Endometrial microvascular endothelial cells (primary cell): ENCODE results near the gene ECI2. TPM values are rescaled to one million over a fixed set of nuclear protein-coding genes. Genes with fewer than 3 reads are reported as not detected.

ENCODE experiments used
- in situ Hi-C: cut with HindIII; loops from 2 replicates; pipeline ENCODE4 v1.10.0; 2017; ENCODE audit warnings: low sequenced_read_pairs, low pct_unique_long_range_greater_than_20kb; ENCODE audit errors: inconsistent ontology term
- total RNA-seq: library from RNA; depleted of rRNA; stranded (reverse); fragments of >200 nt; gene quantifications from one replicate; pipeline ENCODE4 v1.2.3, GENCODE V29; 2015; ENCODE audit errors: inconsistent ontology term

ECI2 gene
- total RNA-seq, result 256 TPM

GRCh38 chr6:4134841-4135664 is at the start of gene ECI2:
TSS of gene ECI2 (minus strand) at chr6:4135575. CDS start at chr6:4135560, 15 bp downstream.
- in situ Hi-C loops, result no loop called here

GRCh38 chr6:4180652-4181255 is 45.4 kb upstream of the ECI2 start:
- in situ Hi-C loops, result no loop called here

GRCh38 chr6:4179960-4180651 is 44.7 kb upstream of the ECI2 start:
- in situ Hi-C loops, result no loop called here

- in situ Hi-C loops, result no loop called here
Observed at GRCh38 chr6:4178737-4179333, 43.5 kb upstream of the ECI2 start.

- in situ Hi-C loops, result no loop called here
Observed at GRCh38 chr6:4176907-4177306, 41.5 kb upstream of the ECI2 start.

GRCh38 chr6:4174042-4174441 is 38.7 kb upstream of the ECI2 start:
- in situ Hi-C loops, result no loop called here

GRCh38 chr6:4172368-4172767 is 37.0 kb upstream of the ECI2 start:
- in situ Hi-C loops, result no loop called here

GRCh38 chr6:4170297-4170696 is 34.9 kb upstream of the ECI2 start:
- in situ Hi-C loops, result no loop called here

- in situ Hi-C loops, result no loop called here
Observed at GRCh38 chr6:4169028-4169789, 33.8 kb upstream of the ECI2 start.

- in situ Hi-C loops, result no loop called here
Observed at GRCh38 chr6:4167833-4168232, 32.5 kb upstream of the ECI2 start.

GRCh38 chr6:4167123-4167522 is 31.7 kb upstream of the ECI2 start:
- in situ Hi-C loops, result no loop called here

- in situ Hi-C loops, result no loop called here
Observed at GRCh38 chr6:4164456-4164855, 29.1 kb upstream of the ECI2 start.

- in situ Hi-C loops, result no loop called here
Observed at GRCh38 chr6:4164117-4164442, 28.7 kb upstream of the ECI2 start.

GRCh38 chr6:4163408-4164116 is 28.2 kb upstream of the ECI2 start:
- in situ Hi-C loops, result no loop called here

GRCh38 chr6:4162370-4162769 is 27.0 kb upstream of the ECI2 start:
- in situ Hi-C loops, result no loop called here

GRCh38 chr6:4159491-4159890 is 24.1 kb upstream of the ECI2 start:
- in situ Hi-C loops, result no loop called here

GRCh38 chr6:4157506-4157905 is 22.1 kb upstream of the ECI2 start:
- in situ Hi-C loops, result no loop called here

GRCh38 chr6:4155848-4156466 is 20.6 kb upstream of the ECI2 start:
- in situ Hi-C loops, result no loop called here
